ENCODE results near the gene KIRREL2.

GRCh38 chr19:35859414-35859813, 2.7 kb downstream of the KIRREL2 start:
- TF ChIP-seq CTCF (tag by site-specific recombination; IDR thresholded peaks at IDR 0.05) (no peak), ZNF76 (tag by site-specific recombination; IDR thresholded peaks at IDR 0.05; ENCODE audit: borderline replicate concordance, low read depth) (no peak), ZNF214 (tag by site-specific recombination; IDR thresholded peaks at IDR 0.05; ENCODE audit: borderline replicate concordance) (no peak), MEIS1 (CRISPR knock-in tag; IDR thresholded peaks at IDR 0.05; ENCODE audit: borderline replicate concordance) (no peak), ZNF626 (tag by site-specific recombination; IDR thresholded peaks at IDR 0.05) (no peak), HOXA7 (CRISPR knock-in tag; IDR thresholded peaks at IDR 0.05; ENCODE audit: borderline replicate concordance) (no peak), TCF7L2 (IDR thresholded peaks at IDR 0.05; ENCODE audit: borderline replicate concordance, low read depth, low read length) (no peak), ZNF677 (tag by site-specific recombination; IDR thresholded peaks at IDR 0.05) (no peak), ZNF423 (tag by site-specific recombination; IDR thresholded peaks at IDR 0.05) (no peak)

Measured in HEK293 (cell line).